GM10266 (cell line): ENCODE results near the gene KRT81.

Experiments
- DNase-seq: peaks from one replicate; pipeline ENCODE4 v3.0.0; 2012; ENCODE audit errors: extremely low spot score
- CTCF ChIP-seq: IDR thresholded peaks from 2 replicates; pipeline ENCODE4 v1.5.1; 2012; ENCODE audit warnings: mild to moderate bottlenecking, low read depth; ENCODE audit not compliant: control insufficient read depth, insufficient read depth; ENCODE audit errors: missing control alignments

The KRT81 gene

GRCh38 chr12:52323416-52324152 is 32.2 kb upstream of the KRT81 start:
- TF ChIP-seq CTCF = no peak

GRCh38 chr12:52323001-52323400 is 31.7 kb upstream of the KRT81 start:
- TF ChIP-seq CTCF = no peak
- DNase-seq = no peak

More at GRCh38 chr12:52323416-52324152, 32.2 kb upstream of the KRT81 start:
- no peak for DNase-seq

- no peak for DNase-seq
- no peak for TF ChIP-seq CTCF
These were observed 30.7 kb upstream of the KRT81 start for GRCh38 chr12:52322069-52322468.

GRCh38 chr12:52321418-52321817 is 30.1 kb upstream of the KRT81 start:
- DNase-seq = no peak
- TF ChIP-seq CTCF = no peak

GRCh38 chr12:52320784-52321400 is 29.6 kb upstream of the KRT81 start, which contains the start of gene KRT83:
KRT83 (minus strand) TSS chr12:52321398; CDS start chr12:52321335, 63 bp downstream.
- no peak for TF ChIP-seq CTCF
- DNase-seq = no peak

GRCh38 chr12:52319097-52319496 is 27.8 kb upstream of the KRT81 start:
- TF ChIP-seq CTCF = no peak
- DNase-seq = no peak

- no peak for TF ChIP-seq CTCF
- DNase-seq = no peak
These were observed 27.1 kb upstream of the KRT81 start for GRCh38 chr12:52318241-52318990.
